ENCODE measurements around the gene ZNF555.

Gene ZNF555

GRCh38 chr19:2793577-2793976 lies 47.7 kb upstream of the ZNF555 start:
- Histone ChIP-seq H4K20me1 (ENCODE audit: control insufficient read depth, insufficient read depth, low read depth, low read length) (no peaks in the 10 kb centered on the region; the same call in 1 of the 2 replicates), H3K4me3 (ENCODE audit: low read length) (no peak overlapping the region), H3K4me1 (ENCODE audit: control insufficient read depth, low read length) (peaks cover 29% of the 10 kb centered on the region), H3K4me2 (ENCODE audit: low read length) (no peak overlapping the region), H3K9me2 (replicated peaks; ENCODE audit: control insufficient read depth, low read length) (no peaks in the 10 kb centered on the region), H3F3A (ENCODE audit: control insufficient read depth, insufficient read depth) (no peaks in the 10 kb centered on the region; the same call in 1 of the 2 replicates), H3K27ac (ENCODE audit: low read depth, low read length) (no peak overlapping the region), H3K36me3 (ENCODE audit: control insufficient read depth, low read length) (peaks cover 82% of the 10 kb centered on the region), H3K9me3 (ENCODE audit: control insufficient read depth, insufficient read depth, low read length) (no peaks in the 10 kb centered on the region), H3K79me2 (ENCODE audit: control insufficient read depth, low read length) (peaks cover 56% of the 10 kb centered on the region), H3K27me3 (ENCODE audit: control insufficient read depth, low read length) (no peaks in the 10 kb centered on the region)
- TF ChIP-seq EZH2phosphoT487 (IDR thresholded peaks at IDR 0.05; ENCODE audit: borderline replicate concordance, low read length), result no peak
- no peak for TF ChIP-seq CTCF (IDR thresholded peaks at IDR 0.05; ENCODE audit: low read depth, low read length, poor library complexity, severe bottlenecking)

- Histone ChIP-seq H3K9me2 (replicated peaks; ENCODE audit: control insufficient read depth, low read length) (no peaks in the 10 kb centered on the region), H3K4me2 (ENCODE audit: low read length) (no peak overlapping the region), H3K4me1 (ENCODE audit: control insufficient read depth, low read length) (peaks cover 18% of the 10 kb centered on the region), H3K27me3 (ENCODE audit: control insufficient read depth, low read length) (no peaks in the 10 kb centered on the region), H3K79me2 (ENCODE audit: control insufficient read depth, low read length) (peaks cover 31% of the 10 kb centered on the region), H4K20me1 (ENCODE audit: control insufficient read depth, insufficient read depth, low read depth, low read length) (no peaks in the 10 kb centered on the region), H3K9me3 (ENCODE audit: control insufficient read depth, insufficient read depth, low read length) (no peaks in the 10 kb centered on the region), H3K4me3 (ENCODE audit: low read length) (no peak overlapping the region), H3F3A (ENCODE audit: control insufficient read depth, insufficient read depth) (no peaks in the 10 kb centered on the region; the same call in 1 of the 2 replicates), H3K36me3 (ENCODE audit: control insufficient read depth, low read length) (peaks cover 88% of the 10 kb centered on the region), H3K27ac (ENCODE audit: low read depth, low read length) (no peak overlapping the region)
- no peak for TF ChIP-seq EZH2phosphoT487 (IDR thresholded peaks at IDR 0.05; ENCODE audit: borderline replicate concordance, low read length)
- no peak for TF ChIP-seq CTCF (IDR thresholded peaks at IDR 0.05; ENCODE audit: low read depth, low read length, poor library complexity, severe bottlenecking)
Observed at GRCh38 chr19:2795827-2796658, 45.2 kb upstream of the ZNF555 start.

GRCh38 chr19:2796659-2797266 lies 44.5 kb upstream of the ZNF555 start:
- H3K4me3 ChIP-seq (ENCODE audit: low read length), result no peak overlapping the region
- H3F3A ChIP-seq (ENCODE audit: control insufficient read depth, insufficient read depth), result no peaks in the 10 kb centered on the region; the same call in 1 of the 2 replicates
- H3K4me1 ChIP-seq (ENCODE audit: control insufficient read depth, low read length), result peaks cover 11% of the 10 kb centered on the region
- H3K36me3 ChIP-seq (ENCODE audit: control insufficient read depth, low read length), result peaks cover 88% of the 10 kb centered on the region
- no peak overlapping the region for H3K27ac ChIP-seq (ENCODE audit: low read depth, low read length)
- no peak overlapping the region for H3K4me2 ChIP-seq (ENCODE audit: low read length)
- H3K27me3 ChIP-seq (ENCODE audit: control insufficient read depth, low read length), result no peaks in the 10 kb centered on the region
- H3K9me2 ChIP-seq (replicated peaks; ENCODE audit: control insufficient read depth, low read length), result no peaks in the 10 kb centered on the region
- no peaks in the 10 kb centered on the region for H4K20me1 ChIP-seq (ENCODE audit: control insufficient read depth, insufficient read depth, low read depth, low read length)
- TF ChIP-seq CTCF (IDR thresholded peaks at IDR 0.05; ENCODE audit: low read depth, low read length, poor library complexity, severe bottlenecking) (no peak), EZH2phosphoT487 (IDR thresholded peaks at IDR 0.05; ENCODE audit: borderline replicate concordance, low read length) (no peak)
- no peaks in the 10 kb centered on the region for H3K9me3 ChIP-seq (ENCODE audit: control insufficient read depth, insufficient read depth, low read length)
- peaks cover 24% of the 10 kb centered on the region for H3K79me2 ChIP-seq (ENCODE audit: control insufficient read depth, low read length)
